CD14-positive monocyte (primary cell): ENCODE data around the gene OCSTAMP. TPM values are rescaled to one million over a fixed set of nuclear protein-coding genes. Genes with fewer than 3 reads are reported as not detected.

Experiments used
- DNase-seq, 3 donors: peaks; one replicate each; pipeline ENCODE4 v3.0.0-alpha.2; 2011 to 2022
- H2AFZ ChIP-seq: 2 replicates; pipeline ENCODE4 v1.6.0; 2012; ENCODE audit warnings: mild to moderate bottlenecking, low read depth, low read length, inconsistent platforms; ENCODE audit not compliant: insufficient read depth, poor library complexity, severe bottlenecking
- H3K27ac ChIP-seq, 2 donors: 1 replicate in 1 of 2; 2 replicates in 1 of 2; pipeline ENCODE4 v1.5.1; 2012 to 2013; ENCODE audit warnings: low read length in 2 of 2, control low read depth in 1 of 2, inconsistent platforms in 1 of 2, low read depth in 1 of 2, mild to moderate bottlenecking in 1 of 2
- H3K27me3 ChIP-seq, 2 donors: one replicate each; pipeline versions ENCODE4 v1.6.0 to v1.6.1; 2011 to 2013; ENCODE audit warnings: low read length in 2 of 2; ENCODE audit not compliant: control insufficient read depth in 2 of 2, insufficient read depth in 2 of 2
- H3K36me3 ChIP-seq, 2 donors: replicated peaks in 1 of 2; 1 replicate in 1 of 2; 2 replicates in 1 of 2; pipeline versions ENCODE4 v1.5.1 to v1.6.1; 2012 to 2013; ENCODE audit warnings: low read length in 2 of 2, control low read depth in 1 of 2, inconsistent platforms in 1 of 2, mild to moderate bottlenecking in 1 of 2; ENCODE audit not compliant: insufficient read depth in 2 of 2, control insufficient read depth in 1 of 2
- H3K4me1 ChIP-seq, 2 donors: 1 replicate in 1 of 2; 2 replicates in 1 of 2; pipeline versions ENCODE4 v1.5.1 to v1.6.1; 2012 to 2013; ENCODE audit warnings: low read length in 2 of 2, control low read depth in 1 of 2, inconsistent platforms in 1 of 2, mild to moderate bottlenecking in 1 of 2, moderate library complexity in 1 of 2; ENCODE audit not compliant: insufficient read depth in 2 of 2, control insufficient read depth in 1 of 2
- H3K4me2 ChIP-seq: replicated peaks from 2 replicates; pipeline ENCODE3; 2012; ENCODE audit warnings: low read length, moderate library complexity, mild to moderate bottlenecking; ENCODE audit not compliant: poor library complexity, severe bottlenecking; ENCODE audit errors: extremely low read depth
- H3K4me3 ChIP-seq, 3 experiments: fragments of 200-600 bp in 1 of 3; sonication (generic) in 1 of 3; replicated peaks in 1 of 3; 1 replicate in 2 of 3; 2 replicates in 1 of 3; pipeline ENCODE4 v1.5.1; 2011 to 2013; ENCODE audit warnings: low read length in 3 of 3, mild to moderate bottlenecking in 3 of 3, control low read depth in 2 of 3, low read depth in 2 of 3, inconsistent platforms in 1 of 3, moderate library complexity in 1 of 3
- H3K79me2 ChIP-seq: 2 replicates; pipeline ENCODE4 v1.6.0; 2012; ENCODE audit warnings: mild to moderate bottlenecking, control low read depth, inconsistent platforms, low read length, moderate library complexity; ENCODE audit not compliant: insufficient read depth
- H3K9ac ChIP-seq: 2 replicates; pipeline ENCODE4 v1.6.0; 2017; ENCODE audit warnings: low read length, mild to moderate bottlenecking; ENCODE audit not compliant: insufficient read depth, poor library complexity, severe bottlenecking
- H3K9me3 ChIP-seq, 2 donors: replicated peaks in 1 of 2; 1 replicate in 1 of 2; 2 replicates in 1 of 2; pipeline versions ENCODE4 v1.5.1 to v1.6.1; 2012 to 2013; ENCODE audit warnings: low read length in 2 of 2, control low read depth in 1 of 2; ENCODE audit not compliant: control insufficient read depth in 1 of 2, insufficient read depth in 1 of 2
- H4K20me1 ChIP-seq: 2 replicates; pipeline ENCODE4 v1.6.0; 2012; ENCODE audit warnings: mild to moderate bottlenecking, low read length, control low read depth, moderate library complexity; ENCODE audit not compliant: insufficient read depth
- H3K27ac Mint-ChIP-seq, 7 donors: one replicate each; pipeline ENCODE4 v1.8.0; 2020; ENCODE audit warnings: mild to moderate bottlenecking in 7 of 7, mixed read lengths in 7 of 7, moderate library complexity in 6 of 7, inconsistent platforms in 2 of 7
- H3K27me3 Mint-ChIP-seq, 3 donors: one replicate each; pipeline ENCODE4 v1.8.0; 2021 to 2022; ENCODE audit warnings: low read depth in 3 of 3, mild to moderate bottlenecking in 3 of 3, mixed read lengths in 3 of 3, moderate library complexity in 3 of 3, inconsistent platforms in 1 of 3
- H3K36me3 Mint-ChIP-seq, 2 donors: one replicate each; pipeline ENCODE4 v1.8.0; 2020; ENCODE audit warnings: mixed read lengths in 2 of 2, inconsistent platforms in 1 of 2, mild to moderate bottlenecking in 1 of 2
- H3K4me1 Mint-ChIP-seq: one replicate; pipeline ENCODE4 v1.8.0; 2020; ENCODE audit warnings: mild to moderate bottlenecking, mixed read lengths
- H3K4me3 Mint-ChIP-seq, 2 donors: one replicate each; pipeline ENCODE4 v1.8.0; 2020; ENCODE audit warnings: mild to moderate bottlenecking in 2 of 2, mixed read lengths in 2 of 2, moderate library complexity in 1 of 2
- H3K9me3 Mint-ChIP-seq, 7 donors: one replicate each; pipeline ENCODE4 v1.8.0; 2020 to 2022; ENCODE audit warnings: mixed read lengths in 7 of 7, mild to moderate bottlenecking in 6 of 7, moderate library complexity in 6 of 7, inconsistent platforms in 2 of 7
- WGBS: methylation state at CpG from one replicate; pipeline ENCODE4 v1.1.5; 2013; ENCODE audit warnings: missing lambda C conversion rate; ENCODE audit not compliant: insufficient coverage; 5-methylcytosine and 5-hydroxymethylcytosine counted together
- intact Hi-C, 2 donors: fragments of 100-400 bp; cut with micrococcal nuclease; formaldehyde crosslinking; loops; one replicate each; pipeline versions ENCODE4 v1.15.0 to v1.15.1; 2023
- polyA plus RNA-seq, 3 donors: library from polyadenylated mRNA; depleted of rRNA in 1 of 3; unstranded in 2 of 3; stranded (reverse) in 1 of 3; fragments of 300-500 nt in 2 of 3; fragments of >200 nt in 1 of 3; fragmentation: Illumina TruSeq in 2 of 3; gene quantifications; 1 replicate in 2 of 3; 2 replicates in 1 of 3; pipeline ENCODE4 v1.2.3, GENCODE V29; 2012 to 2021
- TF ChIP-seq, protein P1 (sequence below): fragments of 200-600 bp; IDR thresholded peaks from one replicate; pipeline ENCODE4 v1.8.0; 2022; ENCODE audit warnings: antibody characterized with exemption, mild to moderate bottlenecking

Gene OCSTAMP
- polyA plus RNA-seq, 3 donors = not detected

DNA sequence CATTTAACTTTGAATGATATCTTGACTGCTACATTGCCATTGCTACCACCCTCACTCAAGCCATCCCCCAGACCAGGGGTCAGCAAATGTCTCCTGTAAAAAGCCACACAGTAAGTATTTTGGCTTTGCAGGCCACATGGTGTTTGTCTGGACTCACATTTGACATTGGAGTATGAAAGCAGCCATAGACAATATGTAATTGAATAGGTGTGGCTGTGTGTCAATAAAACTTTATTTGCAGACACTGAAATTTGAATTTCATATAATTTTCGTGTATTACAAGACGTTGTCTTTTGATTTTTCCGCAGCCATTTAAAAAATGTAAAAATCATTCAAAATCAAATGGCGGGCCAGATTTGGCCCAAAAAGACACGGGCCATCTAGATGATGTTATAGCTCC, 36.3 kb upstream of the OCSTAMP start:
- Mint-ChIP-seq H3K4me1 (no peaks in the 10 kb centered on the region), H3K9me3 (peaks cover 0 to 3% (median 0%) of the 10 kb centered on the region in 7 donors), H3K27me3 (peaks cover 3 to 7% (median 5%) of the 10 kb centered on the region in 3 donors), H3K36me3 (no peaks in the 10 kb centered on the region), H3K4me3 (no peak overlapping the region), H3K27ac (no peak overlapping the region)
- Histone ChIP-seq H3K9ac (no peak overlapping the region), H3K27ac (no peak overlapping the region), H3K4me1 (no peaks in the 10 kb centered on the region), H3K36me3 (no peaks in the 10 kb centered on the region), H3K4me3 (no peak overlapping the region), H3K9me3 (no peaks in the 10 kb centered on the region), H4K20me1 (no peaks in the 10 kb centered on the region), H3K27me3 (peaks cover 0 to 6% of the 10 kb centered on the region in 2 donors), H2AFZ (no peak overlapping the region), H3K79me2 (no peaks in the 10 kb centered on the region), H3K4me2 (no peak overlapping the region)
- DNase-seq = no peak
- TF ChIP-seq, protein P1, sequence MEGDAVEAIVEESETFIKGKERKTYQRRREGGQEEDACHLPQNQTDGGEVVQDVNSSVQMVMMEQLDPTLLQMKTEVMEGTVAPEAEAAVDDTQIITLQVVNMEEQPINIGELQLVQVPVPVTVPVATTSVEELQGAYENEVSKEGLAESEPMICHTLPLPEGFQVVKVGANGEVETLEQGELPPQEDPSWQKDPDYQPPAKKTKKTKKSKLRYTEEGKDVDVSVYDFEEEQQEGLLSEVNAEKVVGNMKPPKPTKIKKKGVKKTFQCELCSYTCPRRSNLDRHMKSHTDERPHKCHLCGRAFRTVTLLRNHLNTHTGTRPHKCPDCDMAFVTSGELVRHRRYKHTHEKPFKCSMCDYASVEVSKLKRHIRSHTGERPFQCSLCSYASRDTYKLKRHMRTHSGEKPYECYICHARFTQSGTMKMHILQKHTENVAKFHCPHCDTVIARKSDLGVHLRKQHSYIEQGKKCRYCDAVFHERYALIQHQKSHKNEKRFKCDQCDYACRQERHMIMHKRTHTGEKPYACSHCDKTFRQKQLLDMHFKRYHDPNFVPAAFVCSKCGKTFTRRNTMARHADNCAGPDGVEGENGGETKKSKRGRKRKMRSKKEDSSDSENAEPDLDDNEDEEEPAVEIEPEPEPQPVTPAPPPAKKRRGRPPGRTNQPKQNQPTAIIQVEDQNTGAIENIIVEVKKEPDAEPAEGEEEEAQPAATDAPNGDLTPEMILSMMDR = no peak
- intact Hi-C loops = no loop called here
- WGBS = 97% methylated on average over 5 of the region's 5 CpGs

DNA sequence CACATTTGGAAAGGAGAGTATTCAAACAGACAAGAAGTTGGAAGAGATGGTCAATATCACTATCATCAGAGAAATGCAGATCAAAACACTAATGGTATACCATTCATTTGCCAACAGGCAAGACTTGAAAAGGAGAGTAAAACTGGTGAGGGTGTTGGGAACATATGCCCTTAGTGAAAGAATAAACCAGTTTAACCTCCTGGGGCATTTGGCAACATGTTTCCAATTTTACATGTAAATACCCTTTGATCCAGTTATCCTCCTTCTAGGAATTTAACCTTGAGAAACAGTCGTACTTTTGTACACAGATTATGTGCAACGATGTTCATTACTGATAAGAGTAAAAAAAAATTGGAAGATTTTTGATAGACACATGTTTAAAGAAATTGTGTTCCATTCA, 34.1 kb upstream of the OCSTAMP start:
- H4K20me1 ChIP-seq = no peaks in the 10 kb centered on the region
- H3K27ac ChIP-seq = no peak overlapping the region
- H3K79me2 ChIP-seq = no peaks in the 10 kb centered on the region
- H3K9me3 ChIP-seq = no peaks in the 10 kb centered on the region
- Mint-ChIP-seq H3K4me3 (no peak overlapping the region), H3K27ac (no peak overlapping the region), H3K36me3 (no peaks in the 10 kb centered on the region), H3K9me3 (peaks cover 0 to 3% (median 0%) of the 10 kb centered on the region in 7 donors), H3K4me1 (no peaks in the 10 kb centered on the region), H3K27me3 (peaks cover 3 to 7% (median 3%) of the 10 kb centered on the region in 3 donors)
- H3K36me3 ChIP-seq = no peaks in the 10 kb centered on the region
- no peak for DNase-seq
- H3K4me2 ChIP-seq = no peak overlapping the region
- no peak overlapping the region for H2AFZ ChIP-seq
- no peak overlapping the region for H3K9ac ChIP-seq
- peaks cover 0 to 6% of the 10 kb centered on the region in 2 donors for H3K27me3 ChIP-seq
- no peak overlapping the region for H3K4me3 ChIP-seq
- intact Hi-C loops = no loop called here
- no peaks in the 10 kb centered on the region for H3K4me1 ChIP-seq
- WGBS = no CpG with 5 or more reads among the region's 2 CpGs
- TF ChIP-seq, protein P1 = no peak
